ENCODE data around the gene RAB6B.

Gene RAB6B

DNA sequence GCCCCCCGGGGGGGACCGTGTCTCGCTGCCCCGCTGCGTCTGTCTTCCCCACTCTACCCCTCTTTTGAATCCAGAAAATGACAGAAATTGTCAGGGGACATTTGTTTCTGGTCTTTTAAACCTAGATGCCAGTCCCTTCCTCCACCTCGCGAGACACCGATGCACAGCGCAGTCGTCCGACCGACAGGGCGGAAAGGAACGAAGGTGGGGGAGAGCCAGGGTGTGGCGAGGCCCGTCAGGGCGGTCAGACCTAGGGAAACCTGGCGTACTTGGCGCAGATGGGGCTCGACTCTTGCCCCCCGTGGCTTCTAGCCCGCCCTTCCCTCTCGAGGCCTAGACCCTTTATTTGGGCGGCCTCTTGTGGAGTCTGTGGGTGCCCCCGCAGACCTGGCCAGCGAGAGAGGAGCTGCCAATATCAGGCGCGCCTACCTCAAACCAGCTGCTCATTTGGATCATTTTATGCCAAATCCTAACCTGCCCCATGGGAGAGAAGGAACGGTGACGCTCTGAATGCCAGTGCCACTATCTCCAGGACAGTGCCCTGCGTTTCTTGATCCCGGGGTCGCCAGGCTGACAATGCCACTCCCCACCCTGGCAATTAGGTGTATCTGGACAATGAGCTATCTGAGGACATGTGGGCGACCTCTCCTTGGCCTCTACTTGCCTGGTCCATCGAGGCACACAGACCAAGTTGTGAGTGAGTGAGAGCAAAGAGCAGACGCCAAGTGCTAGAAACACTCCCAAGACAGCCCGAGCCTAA, 500 bp upstream of the RAB6B start:
- ChIA-PET POLR2A (no interaction called here), CTCF (interaction anchor here (1.1 to 1.3 kb wide), 2 partner anchors 9 to 14 kb away, joined by 4 read pairs; no protein-coding TSS in a partner anchor)
- TF ChIP-seq, protein P1, sequence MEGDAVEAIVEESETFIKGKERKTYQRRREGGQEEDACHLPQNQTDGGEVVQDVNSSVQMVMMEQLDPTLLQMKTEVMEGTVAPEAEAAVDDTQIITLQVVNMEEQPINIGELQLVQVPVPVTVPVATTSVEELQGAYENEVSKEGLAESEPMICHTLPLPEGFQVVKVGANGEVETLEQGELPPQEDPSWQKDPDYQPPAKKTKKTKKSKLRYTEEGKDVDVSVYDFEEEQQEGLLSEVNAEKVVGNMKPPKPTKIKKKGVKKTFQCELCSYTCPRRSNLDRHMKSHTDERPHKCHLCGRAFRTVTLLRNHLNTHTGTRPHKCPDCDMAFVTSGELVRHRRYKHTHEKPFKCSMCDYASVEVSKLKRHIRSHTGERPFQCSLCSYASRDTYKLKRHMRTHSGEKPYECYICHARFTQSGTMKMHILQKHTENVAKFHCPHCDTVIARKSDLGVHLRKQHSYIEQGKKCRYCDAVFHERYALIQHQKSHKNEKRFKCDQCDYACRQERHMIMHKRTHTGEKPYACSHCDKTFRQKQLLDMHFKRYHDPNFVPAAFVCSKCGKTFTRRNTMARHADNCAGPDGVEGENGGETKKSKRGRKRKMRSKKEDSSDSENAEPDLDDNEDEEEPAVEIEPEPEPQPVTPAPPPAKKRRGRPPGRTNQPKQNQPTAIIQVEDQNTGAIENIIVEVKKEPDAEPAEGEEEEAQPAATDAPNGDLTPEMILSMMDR (IDR thresholded peaks at IDR 0.05; ENCODE audit: control extremely low read depth, extremely low read depth, low read depth, missing control alignments): no peak
- DNase-seq (ENCODE audit: extremely low spot score): no peak

DNA sequence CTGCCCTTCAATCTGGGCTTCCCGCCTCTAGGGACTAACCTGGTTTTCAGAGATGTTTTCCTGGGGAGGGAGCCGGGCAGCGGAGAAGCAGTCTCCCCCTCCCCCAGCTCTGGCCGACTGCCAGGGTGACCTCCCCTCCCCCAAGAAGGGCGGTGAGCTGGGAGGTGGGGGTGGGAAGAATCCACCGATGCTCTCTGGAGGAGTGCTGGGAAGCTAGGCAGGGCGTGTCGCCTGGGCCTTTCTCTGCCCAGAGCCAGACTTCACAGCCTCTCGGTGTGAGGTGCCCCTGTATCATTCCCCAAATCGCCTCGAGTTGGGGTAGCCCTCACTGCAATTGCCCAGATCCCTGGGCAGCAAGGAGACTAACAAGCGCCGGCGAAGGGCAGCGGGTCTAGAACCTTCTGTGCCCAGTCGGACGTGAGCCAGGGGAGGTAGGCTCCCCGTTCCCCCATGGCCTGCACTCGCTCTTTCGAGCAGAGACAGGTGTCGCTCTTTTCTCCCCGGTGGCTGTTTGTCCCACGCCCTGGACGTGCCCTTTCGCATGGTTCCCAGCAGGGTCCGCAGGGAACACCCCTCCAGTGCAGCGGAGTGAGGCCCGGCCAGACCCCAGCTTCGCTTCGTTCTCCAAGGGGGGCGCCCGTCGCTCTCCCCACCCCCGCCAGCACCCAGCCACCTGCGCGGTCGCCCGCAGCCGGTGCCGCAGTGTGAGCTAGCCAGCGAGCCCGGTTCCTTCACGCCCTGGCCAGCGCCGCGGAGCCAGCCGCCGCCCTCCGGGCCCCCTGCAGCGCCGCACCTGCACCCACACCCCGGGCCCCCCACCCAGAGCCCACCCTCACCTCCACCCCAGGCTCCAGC, 1.1 kb downstream of the RAB6B start:
- POLR2A ChIA-PET: no interaction called here
- TF ChIP-seq, protein P1 (IDR thresholded peaks at IDR 0.05; ENCODE audit: control extremely low read depth, extremely low read depth, low read depth, missing control alignments): no peak
- CTCF ChIA-PET: interaction anchor here (0.8 kb wide), 1 partner anchor 34 kb away, joined by 3 read pairs; no protein-coding TSS in a partner anchor
- DNase-seq (ENCODE audit: extremely low spot score): no peak

- ChIA-PET CTCF (interaction anchor here (0.8 to 1.0 kb wide), 2 partner anchors 13 to 35 kb away, joined by 3 read pairs; no protein-coding TSS in a partner anchor), POLR2A (no interaction called here)
- TF ChIP-seq, protein P1 (IDR thresholded peaks at IDR 0.05; ENCODE audit: control extremely low read depth, extremely low read depth, low read depth, missing control alignments): no peak
- no peak for DNase-seq (ENCODE audit: extremely low spot score)
Observed at GRCh38 chr3:133893683-133894352, 1.9 kb downstream of the RAB6B start.

DNA sequence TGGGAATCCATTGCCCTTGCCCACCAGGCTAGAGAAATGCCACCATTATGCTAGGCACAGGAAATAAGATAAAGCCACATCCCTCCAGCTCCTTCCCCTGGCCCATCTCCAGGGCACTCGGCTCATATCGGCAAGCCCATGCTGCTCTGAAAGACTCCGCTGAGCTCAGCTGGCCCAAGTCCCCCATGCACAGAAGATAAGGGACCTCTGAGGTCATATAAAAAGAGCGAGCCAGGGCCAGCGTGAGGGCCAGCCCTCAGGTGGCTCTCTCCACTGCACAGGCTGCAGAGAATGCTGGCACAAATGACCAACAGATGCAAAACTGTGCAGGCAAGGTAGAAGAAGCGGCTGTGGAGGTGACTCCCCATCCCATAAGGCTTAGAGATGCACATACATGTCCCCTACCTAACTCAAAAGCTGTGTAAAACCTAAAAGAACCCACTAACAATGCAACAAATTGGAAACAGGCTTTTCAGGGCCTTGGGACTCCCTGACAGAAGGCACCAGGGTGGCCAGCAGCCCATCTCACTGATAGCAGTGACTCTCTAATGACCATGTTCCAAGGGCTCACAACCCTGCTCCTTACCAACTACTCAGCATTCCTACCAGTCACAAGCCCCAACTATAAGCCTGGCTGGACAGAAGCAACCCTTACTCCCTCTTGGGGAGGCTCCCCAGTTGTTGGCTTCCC, 3.0 kb downstream of the RAB6B start:
- POLR2A ChIA-PET: no interaction called here

GRCh38 chr3:133891662-133892378, 3.9 kb downstream of the RAB6B start:
- DNase-seq (ENCODE audit: extremely low spot score): no peak
- POLR2A ChIA-PET: no interaction called here
- TF ChIP-seq, protein P1 (IDR thresholded peaks at IDR 0.05; ENCODE audit: control extremely low read depth, extremely low read depth, low read depth, missing control alignments): no peak
- CTCF ChIA-PET: interaction anchor here (0.7 to 1.1 kb wide), 2 partner anchors 12 to 59 kb away, joined by 3 to 5 read pairs; no protein-coding TSS in a partner anchor

More for the DNA sequence above, 3.0 kb downstream of the RAB6B start:
- TF ChIP-seq, protein P1 (IDR thresholded peaks at IDR 0.05; ENCODE audit: control extremely low read depth, extremely low read depth, low read depth, missing control alignments): no peak
- CTCF ChIA-PET: interaction anchor here (1.1 kb wide), 1 partner anchor 13 kb away, joined by 5 read pairs; no protein-coding TSS in a partner anchor
- no peak for DNase-seq (ENCODE audit: extremely low spot score)
